Measurements from ENCODE around the gene RNMT.
A peak's percentile ranks its signal among the peaks of the same experiment; 100 is the strongest.

Gene RNMT

DNA sequence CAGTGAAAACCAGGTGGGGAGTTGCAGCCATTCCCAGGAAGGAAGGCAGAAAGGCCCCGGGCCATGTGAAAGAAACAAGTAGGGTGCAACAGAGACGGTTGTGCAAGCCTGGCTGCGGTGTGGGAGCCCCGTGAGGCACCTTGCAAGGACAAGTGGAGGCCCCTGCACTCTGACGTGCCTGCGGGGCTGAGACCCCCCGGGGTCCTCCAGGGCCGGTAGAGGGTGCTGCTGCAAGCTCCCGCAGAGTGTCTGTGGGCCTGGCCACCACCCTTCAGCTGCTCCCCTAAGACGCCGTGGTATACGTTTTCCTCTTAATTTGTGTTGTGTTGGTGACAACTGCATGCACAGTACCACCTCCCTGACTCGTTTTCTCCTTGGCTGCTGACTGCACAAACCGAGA, 70.0 kb downstream of the RNMT start:
- Histone ChIP-seq H3K36me3 (ENCODE audit: control insufficient read depth, insufficient read depth, low read length) (no peaks in the 10 kb centered on the region), H3K4me1 (ENCODE audit: control insufficient read depth, insufficient read depth, low read length) (peaks cover 8% of the 10 kb centered on the region; the same call in 1 of the 2 replicates), H3K9ac (ENCODE audit: low read length) (no peak overlapping the region), H3K27ac (ENCODE audit: low read depth, low read length) (no peak overlapping the region), H3K9me3 (ENCODE audit: control insufficient read depth, insufficient read depth, low read depth, low read length) (no peaks in the 10 kb centered on the region), H3K4me3 (ENCODE audit: low read depth, low read length) (no peak overlapping the region), H3K27me3 (ENCODE audit: control insufficient read depth, insufficient read depth, low read length) (peaks cover 23% of the 10 kb centered on the region)

- Histone ChIP-seq H3K4me1 (ENCODE audit: control insufficient read depth, insufficient read depth, low read length) (peaks cover 9% of the 10 kb centered on the region; the same call in 1 of the 2 replicates), H3K9me3 (ENCODE audit: control insufficient read depth, insufficient read depth, low read depth, low read length) (no peaks in the 10 kb centered on the region), H3K9ac (ENCODE audit: low read length) (no peak overlapping the region), H3K36me3 (ENCODE audit: control insufficient read depth, insufficient read depth, low read length) (no peaks in the 10 kb centered on the region), H3K27me3 (ENCODE audit: control insufficient read depth, insufficient read depth, low read length) (peaks cover 26% of the 10 kb centered on the region), H3K4me3 (ENCODE audit: low read depth, low read length) (no peak overlapping the region), H3K27ac (ENCODE audit: low read depth, low read length) (no peak overlapping the region)
Measured at GRCh38 chr18:13797157-13797611, 70.7 kb downstream of the RNMT start.

- Histone ChIP-seq H3K9me3 (ENCODE audit: control insufficient read depth, insufficient read depth, low read depth, low read length) (no peaks in the 10 kb centered on the region), H3K27ac (ENCODE audit: low read depth, low read length) (no peak overlapping the region), H3K9ac (ENCODE audit: low read length) (no peak overlapping the region), H3K4me3 (ENCODE audit: low read depth, low read length) (no peak overlapping the region), H3K27me3 (ENCODE audit: control insufficient read depth, insufficient read depth, low read length) (peaks cover 26% of the 10 kb centered on the region), H3K36me3 (ENCODE audit: control insufficient read depth, insufficient read depth, low read length) (no peaks in the 10 kb centered on the region), H3K4me1 (ENCODE audit: control insufficient read depth, insufficient read depth, low read length) (peaks cover 9% of the 10 kb centered on the region; the same call in 1 of the 2 replicates)
Measured at GRCh38 chr18:13799396-13799795, 72.9 kb downstream of the RNMT start.

DNA sequence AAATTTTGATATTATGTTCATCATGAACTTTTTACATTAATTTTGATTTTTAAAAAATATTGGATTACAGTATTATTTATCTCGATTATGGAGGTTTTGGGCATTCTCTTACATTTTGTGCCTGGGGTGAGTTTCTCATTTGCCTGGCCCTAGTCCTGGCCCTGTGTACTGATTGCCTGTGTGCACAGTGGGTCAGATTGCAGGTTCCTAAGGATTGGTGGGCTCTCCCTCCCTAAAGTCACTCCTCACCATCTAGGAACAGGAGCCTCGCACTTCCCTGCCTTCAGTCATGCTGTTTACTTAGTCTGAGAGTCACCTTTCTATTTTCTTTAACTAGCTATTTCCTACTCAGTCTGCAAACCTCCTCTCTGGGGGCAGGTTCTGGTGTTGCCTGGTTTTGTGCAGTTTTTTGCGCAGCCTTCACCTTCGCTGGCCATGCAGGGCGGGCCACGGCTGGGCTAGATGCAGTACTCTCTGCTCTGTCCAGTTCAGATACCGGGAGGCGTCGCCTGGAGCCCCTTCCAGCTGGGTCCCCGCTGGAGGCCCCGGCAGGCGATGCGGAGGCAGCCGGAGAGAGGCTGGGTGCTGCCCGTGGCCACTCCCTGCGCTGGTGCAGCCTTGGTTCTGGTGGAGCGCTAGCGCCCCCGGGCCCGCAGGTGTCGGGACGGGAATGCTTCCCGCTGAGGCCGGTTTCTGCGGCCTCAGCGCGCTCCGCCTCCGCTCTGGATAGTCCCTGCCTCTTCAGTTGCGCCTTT, 74.2 kb downstream of the RNMT start:
- Histone ChIP-seq H3K4me3 (ENCODE audit: low read depth, low read length) (peak overlapping the region; percentile 56), H3K27me3 (ENCODE audit: control insufficient read depth, insufficient read depth, low read length) (peaks cover 26% of the 10 kb centered on the region), H3K4me1 (ENCODE audit: control insufficient read depth, insufficient read depth, low read length) (peaks cover 9% of the 10 kb centered on the region; the same call in 1 of the 2 replicates), H3K27ac (ENCODE audit: low read depth, low read length) (no peak overlapping the region), H3K36me3 (ENCODE audit: control insufficient read depth, insufficient read depth, low read length) (no peaks in the 10 kb centered on the region), H3K9me3 (ENCODE audit: control insufficient read depth, insufficient read depth, low read depth, low read length) (no peaks in the 10 kb centered on the region), H3K9ac (ENCODE audit: low read length) (peak overlapping the region; percentile 4)

- H3K4me1 ChIP-seq (ENCODE audit: control insufficient read depth, insufficient read depth, low read length) = peaks cover 9% of the 10 kb centered on the region; the same call in 1 of the 2 replicates
- H3K9me3 ChIP-seq (ENCODE audit: control insufficient read depth, insufficient read depth, low read depth, low read length) = no peaks in the 10 kb centered on the region
- peak overlapping the region; percentile 56 for H3K4me3 ChIP-seq (ENCODE audit: low read depth, low read length)
- H3K27ac ChIP-seq (ENCODE audit: low read depth, low read length) = no peak overlapping the region
- H3K27me3 ChIP-seq (ENCODE audit: control insufficient read depth, insufficient read depth, low read length) = peaks cover 26% of the 10 kb centered on the region
- peak overlapping the region; percentile 0 for H3K9ac ChIP-seq (ENCODE audit: low read length)
- no peaks in the 10 kb centered on the region for H3K36me3 ChIP-seq (ENCODE audit: control insufficient read depth, insufficient read depth, low read length)
Measured at GRCh38 chr18:13801260-13801601, 74.8 kb downstream of the RNMT start.

- peaks cover 20% of the 10 kb centered on the region for H3K27me3 ChIP-seq (ENCODE audit: control insufficient read depth, insufficient read depth, low read length)
- H3K9ac ChIP-seq (ENCODE audit: low read length) = no peak overlapping the region
- H3K27ac ChIP-seq (ENCODE audit: low read depth, low read length) = no peak overlapping the region
- no peaks in the 10 kb centered on the region for H3K9me3 ChIP-seq (ENCODE audit: control insufficient read depth, insufficient read depth, low read depth, low read length)
- H3K4me3 ChIP-seq (ENCODE audit: low read depth, low read length) = no peak overlapping the region
- peaks cover 22% of the 10 kb centered on the region for H3K4me1 ChIP-seq (ENCODE audit: control insufficient read depth, insufficient read depth, low read length)
- no peaks in the 10 kb centered on the region for H3K36me3 ChIP-seq (ENCODE audit: control insufficient read depth, insufficient read depth, low read length)
Measured at GRCh38 chr18:13804305-13804704, 77.8 kb downstream of the RNMT start.

DNA sequence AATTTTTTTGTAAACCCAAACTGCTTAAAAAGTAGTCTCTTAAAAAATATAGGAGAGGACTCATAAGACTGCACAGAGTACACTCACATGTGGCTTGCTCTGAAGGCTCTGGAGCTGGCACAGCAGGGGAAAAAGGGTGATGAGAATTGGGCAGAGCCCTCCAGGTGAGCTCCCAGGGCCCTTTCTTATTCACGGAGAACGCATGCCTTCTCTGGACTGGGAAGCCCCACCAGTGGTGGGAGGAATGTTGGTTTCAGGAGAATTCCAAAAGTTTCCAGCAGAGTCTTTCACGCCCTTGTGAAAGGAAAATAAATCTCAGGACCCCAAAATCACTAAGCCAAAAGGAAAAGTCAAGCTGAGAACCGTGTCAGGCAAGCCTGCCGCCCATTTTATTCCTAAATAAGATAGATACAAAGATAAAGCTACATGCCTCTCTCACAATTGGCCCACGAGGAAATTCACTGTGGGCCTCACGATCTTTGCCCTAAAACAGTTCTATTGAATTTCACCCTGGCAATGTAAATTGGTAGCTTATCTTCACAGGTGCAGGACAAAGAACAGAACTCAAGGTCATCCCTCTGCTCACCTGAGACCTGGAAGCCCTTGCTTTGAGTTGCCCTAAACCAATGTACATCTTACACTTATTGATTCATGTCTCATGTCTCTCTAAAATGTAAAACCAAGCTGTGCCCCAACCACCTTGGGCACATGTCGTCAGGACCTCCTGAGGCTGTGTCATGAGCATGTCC, 82.0 kb downstream of the RNMT start:
- Histone ChIP-seq H3K27ac (ENCODE audit: low read depth, low read length) (peak overlapping the region; percentile 74), H3K9me3 (ENCODE audit: control insufficient read depth, insufficient read depth, low read depth, low read length) (no peaks in the 10 kb centered on the region), H3K4me3 (ENCODE audit: low read depth, low read length) (no peak overlapping the region), H3K4me1 (ENCODE audit: control insufficient read depth, insufficient read depth, low read length) (peaks cover 44% of the 10 kb centered on the region), H3K27me3 (ENCODE audit: control insufficient read depth, insufficient read depth, low read length) (no peaks in the 10 kb centered on the region), H3K36me3 (ENCODE audit: control insufficient read depth, insufficient read depth, low read length) (no peaks in the 10 kb centered on the region), H3K9ac (ENCODE audit: low read length) (no peak overlapping the region)

- H3K4me1 ChIP-seq (ENCODE audit: control insufficient read depth, insufficient read depth, low read length) = peaks cover 45% of the 10 kb centered on the region
- H3K4me3 ChIP-seq (ENCODE audit: low read depth, low read length) = 0 out of 2 replicates have a peak overlapping the region, but pooled peaks have one; percentile 5
- H3K9ac ChIP-seq (ENCODE audit: low read length) = no peak overlapping the region
- H3K27me3 ChIP-seq (ENCODE audit: control insufficient read depth, insufficient read depth, low read length) = no peaks in the 10 kb centered on the region
- H3K27ac ChIP-seq (ENCODE audit: low read depth, low read length) = peak overlapping the region; percentile 74
- H3K9me3 ChIP-seq (ENCODE audit: control insufficient read depth, insufficient read depth, low read depth, low read length) = no peaks in the 10 kb centered on the region
- H3K36me3 ChIP-seq (ENCODE audit: control insufficient read depth, insufficient read depth, low read length) = no peaks in the 10 kb centered on the region
Measured at GRCh38 chr18:13809043-13809430, 82.6 kb downstream of the RNMT start.

DNA sequence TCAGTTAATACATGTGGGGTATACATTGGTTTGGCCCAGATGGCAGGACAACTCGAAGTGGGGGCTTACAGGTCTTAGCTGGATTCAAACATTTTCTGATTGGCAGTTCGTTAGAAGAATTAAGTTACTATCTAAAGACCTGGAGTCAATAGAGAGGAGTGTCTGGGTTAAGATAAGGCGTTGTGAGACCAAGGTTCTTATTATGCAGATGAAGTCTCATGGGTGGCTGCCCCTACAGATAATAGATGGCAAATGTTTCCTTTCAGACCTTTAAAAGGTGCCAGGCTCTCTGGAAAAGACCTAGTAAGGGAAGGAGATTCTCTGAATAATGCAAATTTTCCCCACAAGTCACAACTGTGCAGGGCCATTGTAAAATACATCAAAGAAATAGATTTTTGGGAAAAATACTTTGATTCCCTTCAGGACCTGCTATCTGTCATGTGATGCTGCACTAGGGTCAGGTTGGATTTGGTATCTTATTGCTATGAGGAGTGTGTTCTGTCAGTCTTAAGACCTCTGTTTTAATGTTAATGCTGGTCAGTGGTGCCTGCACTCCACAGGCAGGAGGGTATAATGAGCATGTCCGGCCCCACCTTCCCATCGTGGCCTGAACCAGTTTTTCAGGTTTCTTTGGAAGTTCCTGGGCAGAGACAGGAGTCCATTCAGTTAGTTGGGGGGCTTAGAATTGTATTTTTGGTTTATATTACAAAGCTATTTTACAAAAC, 83.2 kb downstream of the RNMT start:
- Histone ChIP-seq H3K9me3 (ENCODE audit: control insufficient read depth, insufficient read depth, low read depth, low read length) (no peaks in the 10 kb centered on the region), H3K4me1 (ENCODE audit: control insufficient read depth, insufficient read depth, low read length) (peaks cover 45% of the 10 kb centered on the region), H3K27me3 (ENCODE audit: control insufficient read depth, insufficient read depth, low read length) (no peaks in the 10 kb centered on the region), H3K27ac (ENCODE audit: low read depth, low read length) (peak overlapping the region; percentile 74), H3K4me3 (ENCODE audit: low read depth, low read length) (0 out of 2 replicates have a peak overlapping the region, but pooled peaks have one; percentile 26), H3K36me3 (ENCODE audit: control insufficient read depth, insufficient read depth, low read length) (no peaks in the 10 kb centered on the region), H3K9ac (ENCODE audit: low read length) (no peak overlapping the region)

GRCh38 chr18:13810950-13811485, 84.5 kb downstream of the RNMT start:
- H3K9ac ChIP-seq (ENCODE audit: low read length) = no peak overlapping the region
- no peaks in the 10 kb centered on the region for H3K9me3 ChIP-seq (ENCODE audit: control insufficient read depth, insufficient read depth, low read depth, low read length)
- no peaks in the 10 kb centered on the region for H3K36me3 ChIP-seq (ENCODE audit: control insufficient read depth, insufficient read depth, low read length)
- no peak overlapping the region for H3K4me3 ChIP-seq (ENCODE audit: low read depth, low read length)
- H3K27ac ChIP-seq (ENCODE audit: low read depth, low read length) = no peak overlapping the region
- peaks cover 45% of the 10 kb centered on the region for H3K4me1 ChIP-seq (ENCODE audit: control insufficient read depth, insufficient read depth, low read length)
- H3K27me3 ChIP-seq (ENCODE audit: control insufficient read depth, insufficient read depth, low read length) = no peaks in the 10 kb centered on the region

All from HUES6 (cell line).